Measurements from ENCODE around the gene CDH20.

Gene CDH20

GRCh38 chr18:61553045-61553659 lies 219.9 kb downstream of the CDH20 start (continued):
- no peak for TF ChIP-seq ZFP3 (tag by site-specific recombination; IDR thresholded peaks at IDR 0.05; ENCODE audit: low read depth)
- TF ChIP-seq ZNF670 (tag by site-specific recombination; IDR thresholded peaks at IDR 0.05; ENCODE audit: low read depth), result no peak
- TF ChIP-seq ZNF280D (tag by site-specific recombination; IDR thresholded peaks at IDR 0.05), result no peak
- no peak for TF ChIP-seq ZFP69B (tag by site-specific recombination; IDR thresholded peaks at IDR 0.05)
- TF ChIP-seq ZNF280C (tag by site-specific recombination; IDR thresholded peaks at IDR 0.05), result no peak
- TF ChIP-seq HOXA7 (CRISPR knock-in tag; IDR thresholded peaks at IDR 0.05; ENCODE audit: borderline replicate concordance), result no peak
- TF ChIP-seq ZNF843 (tag by site-specific recombination; IDR thresholded peaks at IDR 0.05), result no peak
- TF ChIP-seq ZNF37A (tag by site-specific recombination; IDR thresholded peaks at IDR 0.05), result no peak
- TF ChIP-seq MZF1 (tag by site-specific recombination; IDR thresholded peaks at IDR 0.05; ENCODE audit: borderline replicate concordance), result no peak
- no peak for TF ChIP-seq ZNF362 (tag by site-specific recombination; IDR thresholded peaks at IDR 0.05)

- Histone ChIP-seq H3K9me3 (ENCODE audit: control insufficient read depth, insufficient read depth, low read depth, low read length) (no peaks in the 10 kb centered on the region), H3K4me3 (ENCODE audit: low read depth, low read length) (no peak overlapping the region)
- CTCF ChIA-PET, result interaction anchor here (0.6 to 0.7 kb wide), 3 partner anchors 358 to 734 kb away, joined by 3 read pairs; no protein-coding TSS in a partner anchor
Observed at GRCh38 chr18:61554117-61554776, 221.0 kb downstream of the CDH20 start.

GRCh38 chr18:61554946-61555361 lies 221.7 kb downstream of the CDH20 start:
- Histone ChIP-seq H3K4me1 (ENCODE audit: control insufficient read depth, insufficient read depth, low read length) (no peaks in the 10 kb centered on the region), H3K36me3 (ENCODE audit: control insufficient read depth in 2 of 2, insufficient read depth in 1 of 2, low read length in 2 of 2) (no peaks in the 10 kb centered on the region), H3K4me3 (ENCODE audit: low read depth, low read length) (no peak overlapping the region), H3K27ac (ENCODE audit: extremely low read depth, low read depth, low read length) (no peak overlapping the region), H3K9me3 (ENCODE audit: control insufficient read depth, insufficient read depth, low read depth, low read length) (no peaks in the 10 kb centered on the region)
- CTCF ChIA-PET, result no interaction called here
- POLR2A ChIA-PET, result no interaction called here
- TF ChIP-seq ZNF433 (tag by site-specific recombination; IDR thresholded peaks at IDR 0.05; ENCODE audit: low read depth) (no peak), ZNF426 (tag by site-specific recombination; IDR thresholded peaks at IDR 0.05) (no peak), ZNF785 (tag by site-specific recombination; IDR thresholded peaks at IDR 0.05) (no peak), ZNF530 (tag by site-specific recombination; IDR thresholded peaks at IDR 0.05; ENCODE audit: low read depth) (no peak), ZNF677 (tag by site-specific recombination; IDR thresholded peaks at IDR 0.05) (no peak), ZNF701 (tag by site-specific recombination; IDR thresholded peaks at IDR 0.05) (no peak), YY1 (tag by site-specific recombination; IDR thresholded peaks at IDR 0.05) (no peak), SP2 (tag by site-specific recombination; IDR thresholded peaks at IDR 0.05) (no peak), ZNF548 (tag by site-specific recombination; IDR thresholded peaks at IDR 0.05) (no peak), ZNF558 (tag by site-specific recombination; IDR thresholded peaks at IDR 0.05) (no peak)

More at GRCh38 chr18:61554117-61554776, 221.0 kb downstream of the CDH20 start:
- Histone ChIP-seq H3K4me1 (ENCODE audit: control insufficient read depth, insufficient read depth, low read length) (no peaks in the 10 kb centered on the region), H3K27ac (ENCODE audit: extremely low read depth, low read depth, low read length) (no peak overlapping the region), H3K36me3 (ENCODE audit: control insufficient read depth in 2 of 2, insufficient read depth in 1 of 2, low read length in 2 of 2) (no peaks in the 10 kb centered on the region)
- POLR2A ChIA-PET, result no interaction called here
- TF ChIP-seq ZNF670 (tag by site-specific recombination; IDR thresholded peaks at IDR 0.05; ENCODE audit: low read depth) (no peak), MZF1 (tag by site-specific recombination; IDR thresholded peaks at IDR 0.05; ENCODE audit: borderline replicate concordance) (no peak)
